ENCODE results near the gene MAP3K20. TPM values are rescaled to one million over a fixed set of nuclear protein-coding genes. Genes with fewer than 3 reads are reported as not detected.
"Not testable (repeated sequence)": the region's sequence is repeated elsewhere in the genome, so short reads cannot be mapped to it uniquely, and the experiment has no call there.

MAP3K20 gene
- polyA plus RNA-seq, 1 of the 3 experiments (the other 2 are of a cell fraction): 8.5 TPM

- Histone ChIP-seq H3F3A (replicated peaks; ENCODE audit: insufficient read depth) (peaks cover 4% of the 10 kb centered on the region), H3K27me3 (ENCODE audit: insufficient read depth) (no peaks in the 10 kb centered on the region), H3K36me3 (replicated peaks in 1 of 2; ENCODE audit: control insufficient read depth in 1 of 2, insufficient read depth in 2 of 2, low read length in 1 of 2) (peaks cover 4 to 15% of the 10 kb centered on the region in 2 experiments), H3K9ac (no peak overlapping the region), H3K4me2 (no peak overlapping the region), H2AFZ (ENCODE audit: low read depth) (no peak overlapping the region), H4K20me1 (ENCODE audit: insufficient read depth) (no peaks in the 10 kb centered on the region), H3K9me3 (no peaks in the 10 kb centered on the region), H3K27ac (ENCODE audit: low read depth in 2 of 2, low read length in 1 of 2) (no peak overlapping the region), H3K9me2 (no peaks in the 10 kb centered on the region), H3K4me3 (ENCODE audit: low read depth in 2 of 2, low read length in 1 of 2) (no peak overlapping the region), H3K4me1 (ENCODE audit: control insufficient read depth in 1 of 2, insufficient read depth in 2 of 2, low read depth in 1 of 2, low read length in 1 of 2) (peaks cover 0 to 5% of the 10 kb centered on the region in 2 experiments; a peak in 2 of 4 replicates), H3K79me2 (ENCODE audit: insufficient read depth) (no peaks in the 10 kb centered on the region)
- ChIA-PET POLR2A (no interaction called here), CTCF (interaction anchor here (14.8 kb wide), 1 partner anchor 178 kb away, joined by 256 read pairs; no protein-coding TSS in a partner anchor)
- DNase-seq: no peak
- WGBS (ENCODE audit: low lambda C conversion rate): 93% methylated on average over 2 of the region's 2 CpGs
- TF ChIP-seq FOSL2 (IDR thresholded peaks at IDR 0.05; ENCODE audit: borderline replicate concordance, low read depth) (no peak), TEAD4 (IDR thresholded peaks at IDR 0.05; ENCODE audit: borderline replicate concordance, insufficient read depth) (no peak), FOXJ3 (CRISPR knock-in tag; IDR thresholded peaks at IDR 0.05) (no peak), GABPA (IDR thresholded peaks at IDR 0.05; ENCODE audit: low read depth) (no peak), SIN3A (IDR thresholded peaks at IDR 0.05; ENCODE audit: borderline replicate concordance, low read depth, low read length) (no peak), JUND (IDR thresholded peaks at IDR 0.05) (no peak), PBX3 (IDR thresholded peaks at IDR 0.05) (no peak)
These were observed 129.7 kb downstream of the MAP3K20 start for GRCh38 chr2:173205375-173205774.

GRCh38 chr2:173207124-173207523, 131.5 kb downstream of the MAP3K20 start:
- H3F3A ChIP-seq (replicated peaks; ENCODE audit: insufficient read depth); H3K4me1 ChIP-seq (ENCODE audit: control insufficient read depth in 1 of 2, insufficient read depth in 2 of 2, low read depth in 1 of 2, low read length in 1 of 2); H3K4me3 ChIP-seq (ENCODE audit: low read depth in 2 of 2, low read length in 1 of 2); H3K27me3 ChIP-seq (ENCODE audit: insufficient read depth); H3K27ac ChIP-seq (ENCODE audit: low read depth in 2 of 2, low read length in 1 of 2); H3K9me2 ChIP-seq; H4K20me1 ChIP-seq (ENCODE audit: insufficient read depth); H3K4me2 ChIP-seq; POLR2A ChIA-PET; DNase-seq; H3K9me3 ChIP-seq; H2AFZ ChIP-seq (ENCODE audit: low read depth); H3K79me2 ChIP-seq (ENCODE audit: insufficient read depth); H3K9ac ChIP-seq: not testable (repeated sequence)
- WGBS (ENCODE audit: low lambda C conversion rate): 93% methylated on average over 9 of the region's 9 CpGs
- peaks cover 2 to 12% of the 10 kb centered on the region in 2 experiments for H3K36me3 ChIP-seq (replicated peaks in 1 of 2; ENCODE audit: control insufficient read depth in 1 of 2, insufficient read depth in 2 of 2, low read length in 1 of 2)
- CTCF ChIA-PET: interaction anchor here (0.9 to 14.8 kb wide), 2 partner anchors 180 to 276 kb away, joined by 5 to 256 read pairs; no protein-coding TSS in a partner anchor

- no peak overlapping the region for H3K9ac ChIP-seq
- no peaks in the 10 kb centered on the region for H3K27me3 ChIP-seq (ENCODE audit: insufficient read depth)
- peak; percentile 70 for DNase-seq
- peak overlapping the region in 1 of 2 experiments; percentile 58; a peak in 2 of 4 replicates for H3K27ac ChIP-seq (ENCODE audit: low read depth in 2 of 2, low read length in 1 of 2)
- H4K20me1 ChIP-seq (ENCODE audit: insufficient read depth): no peaks in the 10 kb centered on the region
- H3K9me2 ChIP-seq: no peaks in the 10 kb centered on the region
- H3F3A ChIP-seq (replicated peaks; ENCODE audit: insufficient read depth): peaks cover 4% of the 10 kb centered on the region
- no peak overlapping the region for H2AFZ ChIP-seq (ENCODE audit: low read depth)
- POLR2A ChIA-PET: interaction anchor here (0.6 kb wide), 1 partner anchor 15 kb away, joined by 3 read pairs; no protein-coding TSS in a partner anchor
- no peaks in the 10 kb centered on the region for H3K79me2 ChIP-seq (ENCODE audit: insufficient read depth)
- no peak overlapping the region for H3K4me2 ChIP-seq
- peaks cover 0 to 5% of the 10 kb centered on the region in 2 experiments; a peak in 1 of 4 replicates for H3K4me1 ChIP-seq (ENCODE audit: control insufficient read depth in 1 of 2, insufficient read depth in 2 of 2, low read depth in 1 of 2, low read length in 1 of 2)
- H3K9me3 ChIP-seq: no peaks in the 10 kb centered on the region
- peaks cover 0 to 12% of the 10 kb centered on the region in 2 experiments for H3K36me3 ChIP-seq (replicated peaks in 1 of 2; ENCODE audit: control insufficient read depth in 1 of 2, insufficient read depth in 2 of 2, low read length in 1 of 2)
- WGBS (ENCODE audit: low lambda C conversion rate): 27% methylated on average over 8 of the region's 8 CpGs
- CTCF ChIA-PET: interaction anchor here (0.6 to 14.8 kb wide), 58 partner anchors 9 to 1284 kb away, joined by 3 to 256 read pairs (median 4); no protein-coding TSS in a partner anchor
- H3K4me3 ChIP-seq (ENCODE audit: low read depth in 2 of 2, low read length in 1 of 2): no peak overlapping the region
- TF ChIP-seq GABPA (IDR thresholded peaks at IDR 0.05; ENCODE audit: low read depth): no peak
- TF ChIP-seq MEF2A (IDR thresholded peaks at IDR 0.05; ENCODE audit: borderline replicate concordance, low read depth): peak; percentile 93
- TF ChIP-seq SIN3A (IDR thresholded peaks at IDR 0.05; ENCODE audit: borderline replicate concordance, low read depth, low read length): no peak; the same call in 1 of the 2 replicates
- TF ChIP-seq POLR2AphosphoS5 (IDR thresholded peaks at IDR 0.05; ENCODE audit: low read depth, low read length): no peak
- no peak for TF ChIP-seq NRF1 (IDR thresholded peaks at IDR 0.05; ENCODE audit: low read depth, low read length)
- TF ChIP-seq RAD21 (IDR thresholded peaks at IDR 0.05; ENCODE audit: low read length): peak; percentile 94
- no peak for TF ChIP-seq NFIC (IDR thresholded peaks at IDR 0.05; ENCODE audit: borderline replicate concordance)
- no peak for TF ChIP-seq YY1 (IDR thresholded peaks at IDR 0.05; ENCODE audit: low read depth)
- peak; percentile 50; the same call in 1 of the 2 replicates for TF ChIP-seq RFX5 (IDR thresholded peaks at IDR 0.05; ENCODE audit: low read length)
- TF ChIP-seq EZH2phosphoT487 (IDR thresholded peaks at IDR 0.05; ENCODE audit: borderline replicate concordance, low read depth): no peak
- peak; percentile 24; the same call in 1 of the 2 replicates for TF ChIP-seq USF2 (IDR thresholded peaks at IDR 0.05; ENCODE audit: borderline replicate concordance, low read depth, low read length)
- peak; percentile 45; the same call in 1 of the 2 replicates for TF ChIP-seq RXRA (IDR thresholded peaks at IDR 0.05; ENCODE audit: borderline replicate concordance, low read depth)
- peak; percentile 90 for TF ChIP-seq USF1 (IDR thresholded peaks at IDR 0.05; ENCODE audit: borderline replicate concordance, low read depth)
- no peak for TF ChIP-seq TCF12 (IDR thresholded peaks at IDR 0.05)
These were observed 134.9 kb downstream of the MAP3K20 start for GRCh38 chr2:173210270-173211196.

All from SK-N-SH (cell line).